K562 (cell line): Measurements from ENCODE around the gene GALT. TPM values are rescaled to one million over a fixed set of nuclear protein-coding genes. Genes with fewer than 3 reads are reported as not detected.

Experiments
- ATAC-seq: fragments of 200-7000 bp; cut with Tn5 transposase; 3 replicates; pipeline ENCODE4 v1.9.1; 2020; ENCODE audit warnings: moderate library complexity
- BruUV-seq: library from RNA; stranded (reverse); fragments of 400-500 nt; replicated peaks from 2 replicates; lab custom pipeline; 2021; lab: Mats Ljungman, UMichigan
- CTCF ChIA-PET: fragments of 300-600 bp; formaldehyde crosslinking; extraction: SDS; loops from one replicate; lab custom pipeline; 2021; ENCODE audit warnings: low intra/inter-chr PET ratio; lab: Yijun Ruan, JAX
- POLR2A ChIA-PET: fragments of 300-600, 350-650 bp; sonication (Branson Sonifier 250); formaldehyde crosslinking; extraction: SDS; loops from one replicate; lab custom pipeline; 2021; ENCODE audit warnings: antibody characterized with exemption, inconsistent platforms; lab: Yijun Ruan, JAX
- DNase-seq, 4 experiments: peaks; one replicate each; pipeline versions ENCODE4 v3.0.0 to v3.0.0-alpha.2; 2011 to 2018; ENCODE audit warnings: low spot score in 3 of 4, mixed read lengths in 3 of 4; ENCODE audit errors: extremely low read depth in 1 of 4
- FAIRE-seq: peaks from 2 replicates; lab custom pipeline; 2011; peaks lifted over from hg19 to GRCh38; lab: Jason Lieb, UNC
- H2AFZ ChIP-seq: 2 replicates; pipeline ENCODE4 v1.6.0; 2011; ENCODE audit warnings: low read depth, low read length, control low read depth, inconsistent platforms
- H3K27ac ChIP-seq: fragments of 200-600 bp; 3 replicates; pipeline ENCODE4 v1.8.0; 2011; ENCODE audit warnings: low read depth, mild to moderate bottlenecking, control low read depth, inconsistent platforms, low read length, moderate library complexity, mixed read lengths; ENCODE audit errors: extremely low read depth
- H3K27me3 ChIP-seq, 2 experiments: fragments of 300-600 bp in 1 of 2; 2 replicates in 1 of 2; 3 replicates in 1 of 2; pipeline versions ENCODE4 v1.6.0 to v1.8.0; 2011; ENCODE audit warnings: inconsistent platforms in 2 of 2, low read length in 2 of 2, mild to moderate bottlenecking in 1 of 2, mixed read lengths in 1 of 2, moderate library complexity in 1 of 2; ENCODE audit not compliant: control insufficient read depth in 2 of 2, insufficient read depth in 2 of 2
- H3K36me3 ChIP-seq: fragments of 300-600 bp; 3 replicates; pipeline ENCODE4 v1.8.0; 2011; ENCODE audit warnings: mild to moderate bottlenecking, low read length, inconsistent platforms; ENCODE audit not compliant: control insufficient read depth, insufficient read depth
- H3K4me1 ChIP-seq, 2 experiments: fragments of 200-600 bp in 1 of 2; replicated peaks in 1 of 2; 2 replicates in 1 of 2; 3 replicates in 1 of 2; pipeline versions ENCODE4 v1.5.1 to v1.8.0; 2011; ENCODE audit warnings: inconsistent platforms in 2 of 2, low read length in 2 of 2, mild to moderate bottlenecking in 1 of 2, mixed read lengths in 1 of 2, moderate library complexity in 1 of 2; ENCODE audit not compliant: control insufficient read depth in 2 of 2, insufficient read depth in 2 of 2
- H3K4me2 ChIP-seq: 2 replicates; pipeline ENCODE4 v1.6.1; 2011; ENCODE audit warnings: low read length, control low read depth, inconsistent platforms, mixed read lengths; ENCODE audit not compliant: insufficient read depth
- H3K4me3 ChIP-seq: fragments of 200-600 bp; sonication (generic), shearing (Covaris generic); 2 replicates; pipeline ENCODE4 v1.5.1; 2016; ENCODE audit warnings: control low read depth, inconsistent platforms
- H3K79me2 ChIP-seq: fragments of 200-600 bp; 3 replicates; pipeline ENCODE4 v1.8.0; 2011; ENCODE audit warnings: low read length, inconsistent platforms; ENCODE audit not compliant: control insufficient read depth, insufficient read depth
- H3K9ac ChIP-seq, 2 experiments: 2 replicates each; pipeline versions ENCODE4 v1.6.0 to v1.6.1; 2011; ENCODE audit warnings: low read depth in 2 of 2, low read length in 2 of 2, control low read depth in 1 of 2, inconsistent platforms in 1 of 2, mild to moderate bottlenecking in 1 of 2, mixed read lengths in 1 of 2; ENCODE audit not compliant: insufficient read depth in 1 of 2
- H3K9me1 ChIP-seq: one replicate; pipeline ENCODE4 v1.6.0; 2011; ENCODE audit warnings: inconsistent platforms, mild to moderate bottlenecking, low read length, moderate library complexity; ENCODE audit not compliant: control insufficient read depth, insufficient read depth
- H3K9me3 ChIP-seq: replicated peaks from 2 replicates; pipeline ENCODE4 v1.5.1; 2011; ENCODE audit warnings: low read depth, low read length, inconsistent platforms; ENCODE audit not compliant: control insufficient read depth, insufficient read depth
- H4K20me1 ChIP-seq: replicated peaks from 2 replicates; pipeline ENCODE4 v1.6.1; 2011; ENCODE audit warnings: low read length, inconsistent platforms, mixed read lengths; ENCODE audit not compliant: control insufficient read depth, insufficient read depth
- GATAD2B ChIP-seq: fragments of 450-650 bp; IDR thresholded peaks from 2 replicates; pipeline ENCODE4 v1.6.1; 2017; ENCODE audit warnings: mild to moderate bottlenecking, borderline replicate concordance
- HDAC2 ChIP-seq: fragments of 450-650 bp; IDR thresholded peaks from 2 replicates; pipeline ENCODE4 v1.6.1; 2016; ENCODE audit warnings: mild to moderate bottlenecking
- MAFK ChIP-seq: IDR thresholded peaks from 2 replicates; pipeline ENCODE4 v1.6.1; 2011; ENCODE audit warnings: low read length, improper control_type of control experiment
- MECOM ChIP-seq: fragments of 250-450 bp; sonication (Bioruptor Pico); IDR thresholded peaks from 2 replicates; pipeline ENCODE4 v1.8.0; 2022; ENCODE audit warnings: inconsistent platforms
- NR4A1 ChIP-seq, 2 experiments: fragments of 250-450 bp in 1 of 2; fragments of 450-650 bp in 1 of 2; sonication (Bioruptor Pico) in 1 of 2; IDR thresholded peaks; 2 replicates each; pipeline versions ENCODE4 v1.4.0 to v1.6.1; 2016 to 2020; ENCODE audit warnings: mild to moderate bottlenecking in 2 of 2, missing compliant biosample characterization in 1 of 2, missing genetic modification characterization in 1 of 2, moderate library complexity in 1 of 2
- TAL1 ChIP-seq: fragments of 450-650 bp; IDR thresholded peaks from 2 replicates; pipeline ENCODE4 v1.6.1; 2016; ENCODE audit warnings: mild to moderate bottlenecking
- ZBTB7A ChIP-seq: IDR thresholded peaks from 2 replicates; pipeline ENCODE4 v1.6.1; 2011; ENCODE audit warnings: low read depth, mild to moderate bottlenecking, low read length, moderate library complexity, borderline replicate concordance; ENCODE audit not compliant: control insufficient read depth
- ZNF134 ChIP-seq: fragments of 250-450 bp; sonication (Bioruptor Pico); conservative IDR thresholded peaks from 2 replicates; pipeline ENCODE4 v1.4.0; 2020
- ZNF316 ChIP-seq: fragments of 450-650 bp; IDR thresholded peaks from 2 replicates; pipeline ENCODE4 v1.6.1; 2016
- WGBS: fragments of 100-300 bp; shearing (Covaris generic); methylation state at CpG from one replicate; pipeline ENCODE4 v1.1.6; 2016; ENCODE audit warnings: low coverage, mixed read lengths; ENCODE audit not compliant: insufficient coverage; ENCODE audit errors: missing lambda C conversion rate; 5-methylcytosine and 5-hydroxymethylcytosine counted together
- in situ Hi-C: fragments of 300-500 bp; cut with MboI; formaldehyde crosslinking; loops from 4 replicates; pipeline ENCODE4 v1.15.0; 2018; ENCODE audit warnings: inconsistent platforms, mixed read lengths
- intact Hi-C: fragments of 100-400 bp; cut with micrococcal nuclease; formaldehyde crosslinking; loops from 2 replicates; pipeline ENCODE4 v1.14.2; 2022
- polyA plus RNA-seq, 8 experiments: library from polyadenylated mRNA; depleted of rRNA in 4 of 8; stranded (reverse) in 5 of 8; unstranded in 3 of 8; fragments of >200 nt; fragmentation: Nextera tagmentation in 2 of 8; fragmentation: Illumina TruSeq in 1 of 8; extraction: Ambion mirVana in 2 of 8; extraction: Trizol in 1 of 8; gene quantifications; 2 replicates each; pipeline versions ENCODE4 v1.2.1 to v1.2.3, GENCODE V29; 2011 to 2014; ENCODE audit warnings: inconsistent platforms in 1 of 8, missing spikeins in 1 of 8
- total RNA-seq, 7 experiments: library from RNA; depleted of rRNA in 6 of 7; stranded (reverse); fragments of >200 nt in 6 of 7; fragmentation: Illumina TruSeq in 2 of 7; extraction: Trizol in 2 of 7; gene quantifications; 2 replicates each; pipeline versions ENCODE4 v1.2.1 to v1.2.3, GENCODE V29; 2011 to 2021; ENCODE audit warnings: low replicate concordance in 1 of 7

The GALT gene
- total and polyA plus RNA-seq, 9 of the 15 experiments (the other 6 are each of a cell fraction or from before 2014, with no cell fraction given): 7.3 to 29.2 (median 15.6) TPM

DNA sequence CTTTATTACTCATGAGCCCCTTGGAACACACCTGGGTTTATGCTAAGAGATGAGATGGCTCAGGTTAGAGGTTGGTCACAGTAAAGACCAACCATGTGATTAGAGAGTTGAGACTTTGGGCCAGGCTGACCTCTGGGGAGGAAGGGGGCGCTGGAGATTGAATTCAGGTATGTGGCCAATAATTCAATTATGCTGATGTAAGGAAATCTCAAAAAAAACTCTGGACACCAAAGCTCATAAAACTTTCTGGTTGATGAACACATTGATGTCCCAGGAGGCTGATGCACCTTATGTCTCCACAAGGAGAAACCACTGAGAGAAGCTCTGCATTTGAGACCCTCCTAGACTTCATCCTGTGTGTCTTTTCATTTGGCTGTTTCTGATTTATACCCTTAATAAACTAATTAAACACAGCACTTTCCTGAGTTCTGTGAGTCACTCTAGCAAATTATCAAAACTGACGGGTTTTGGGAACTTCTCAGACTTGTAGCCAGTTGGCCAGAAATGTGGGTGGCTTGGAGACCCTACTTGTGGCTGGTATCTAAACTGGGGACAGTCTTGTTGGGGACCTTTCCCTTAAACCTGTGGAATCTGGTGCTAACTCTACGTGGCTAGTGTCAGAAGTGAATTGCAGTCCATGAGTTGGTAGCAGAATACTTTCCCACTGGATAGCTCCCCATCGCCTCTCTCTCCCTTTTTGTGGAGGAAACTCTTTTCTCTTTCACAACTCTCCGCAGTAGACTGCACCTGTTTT lies 23.5 kb downstream of the GALT start:
- Histone ChIP-seq H3K9ac (no peak overlapping the region), H3K27ac (no peak overlapping the region), H3K79me2 (peaks cover 28% of the 10 kb centered on the region), H3K4me1 (peaks cover 6% of the 10 kb centered on the region in 2 experiments; a peak in 4 of 5 replicates), H3K9me1 (no peaks in the 10 kb centered on the region), H3K9me3 (no peaks in the 10 kb centered on the region), H4K20me1 (0 out of 2 replicates have a peak, but pooled peaks cover 4% of the 10 kb centered on the region), H3K27me3 (no peaks in the 10 kb centered on the region), H3K4me3 (no peak overlapping the region), H3K36me3 (peaks cover 14% of the 10 kb centered on the region; the same call in 2 of the 3 replicates), H2AFZ (no peak overlapping the region), H3K4me2 (no peak overlapping the region)
- ChIA-PET CTCF (no interaction called here), POLR2A (no interaction called here)
- intact Hi-C loops (no loop called here), in situ Hi-C loops (no loop called here)
- FAIRE-seq: no peak
- BruUV-seq: no TSS peak
- 56% methylated on average over 5 of the region's 5 CpGs for WGBS
- TF ChIP-seq NR4A1 (CRISPR knock-in tag; IDR thresholded peaks at IDR 0.05) (no peak), NR4A1 (tag; IDR thresholded peaks at IDR 0.05) (no peak), MECOM (CRISPR knock-in tag) (no peak), ZNF316 (peak; percentile 55), TAL1 (no peak), GATAD2B (no peak), ZBTB7A (no peak), MAFK (peak; percentile 14; the same call in 1 of the 2 replicates), HDAC2 (no peak), ZNF134 (CRISPR knock-in tag) (no peak)
- DNase-seq: no peak
- no peak for ATAC-seq
